Measurements from ENCODE around the gene COL7A1.
A peak's percentile ranks its signal among the peaks of the same experiment; 100 is the strongest.

COL7A1 gene

GRCh38 chr3:48634661-48635221 is 39.6 kb upstream of the COL7A1 start:
- no peaks in the 10 kb centered on the region for H3K9me3 ChIP-seq (ENCODE audit: insufficient read depth, low read length)
- TF ChIP-seq SUZ12 (IDR thresholded peaks at IDR 0.05; ENCODE audit: extremely low read depth, insufficient read depth, insufficient read length) (no peak), YY1 (IDR thresholded peaks at IDR 0.05; ENCODE audit: insufficient read depth, insufficient read length) (no peak), ZNF274 (IDR thresholded peaks at IDR 0.05; ENCODE audit: low read depth, low read length) (no peak)
- no peaks in the 10 kb centered on the region for H3K27me3 ChIP-seq (ENCODE audit: insufficient read depth, insufficient read length)
- H3K9ac ChIP-seq (ENCODE audit: insufficient read length, low read depth): peak overlapping the region; percentile 96
- peaks cover 18% of the 10 kb centered on the region for H3K4me1 ChIP-seq (ENCODE audit: insufficient read depth, insufficient read length)
- DNase-seq (ENCODE audit: low read depth, low spot score): peak; percentile 57
- H3K4me3 ChIP-seq (ENCODE audit: insufficient read length, low read depth): peak overlapping the region; percentile 94
- peaks cover 54% of the 10 kb centered on the region for H3K36me3 ChIP-seq (ENCODE audit: insufficient read depth, insufficient read length, low read length)

GRCh38 chr3:48633743-48634142 is 38.6 kb upstream of the COL7A1 start:
- H3K9me3 ChIP-seq (ENCODE audit: insufficient read depth, low read length): no peaks in the 10 kb centered on the region
- peak overlapping the region; percentile 94 for H3K4me3 ChIP-seq (ENCODE audit: insufficient read length, low read depth)
- H3K9ac ChIP-seq (ENCODE audit: insufficient read length, low read depth): peak overlapping the region; percentile 96

DNA sequence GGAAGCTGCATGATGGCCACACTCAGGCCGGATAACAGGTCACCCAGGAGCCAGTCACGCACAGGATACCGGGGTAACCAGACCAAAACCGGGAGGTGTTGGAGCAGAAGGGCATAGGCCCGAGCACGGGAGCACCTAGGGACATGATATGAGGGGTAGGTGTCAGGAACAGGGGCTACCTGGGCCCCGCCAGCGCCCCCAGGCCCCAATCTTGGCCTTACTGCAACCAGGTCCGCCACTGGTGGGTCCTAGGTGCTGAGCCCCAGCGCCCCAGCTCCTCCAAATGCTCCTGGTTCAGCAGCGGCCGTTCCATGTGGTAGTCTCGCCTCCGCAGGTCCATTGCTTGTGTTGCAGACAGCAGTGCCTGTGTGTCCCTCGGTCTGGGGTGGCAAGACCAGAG is 38.1 kb upstream of the COL7A1 start:
- Histone ChIP-seq H3K27me3 (ENCODE audit: insufficient read depth, insufficient read length) (no peaks in the 10 kb centered on the region), H3K9ac (ENCODE audit: insufficient read length, low read depth) (peak overlapping the region; percentile 2), H3K9me3 (ENCODE audit: insufficient read depth, low read length) (no peaks in the 10 kb centered on the region), H3K4me1 (ENCODE audit: insufficient read depth, insufficient read length) (peaks cover 21% of the 10 kb centered on the region), H3K4me3 (ENCODE audit: insufficient read length, low read depth) (no peak overlapping the region), H3K36me3 (ENCODE audit: insufficient read depth, insufficient read length, low read length) (peaks cover 58% of the 10 kb centered on the region)
- TF ChIP-seq YY1 (IDR thresholded peaks at IDR 0.05; ENCODE audit: insufficient read depth, insufficient read length) (no peak), SUZ12 (IDR thresholded peaks at IDR 0.05; ENCODE audit: extremely low read depth, insufficient read depth, insufficient read length) (no peak), ZNF274 (IDR thresholded peaks at IDR 0.05; ENCODE audit: low read depth, low read length) (no peak)
- DNase-seq (ENCODE audit: low read depth, low spot score): no peak

More at GRCh38 chr3:48633743-48634142, 38.6 kb upstream of the COL7A1 start:
- no peak for DNase-seq (ENCODE audit: low read depth, low spot score)
- H3K4me1 ChIP-seq (ENCODE audit: insufficient read depth, insufficient read length): peaks cover 21% of the 10 kb centered on the region
- H3K36me3 ChIP-seq (ENCODE audit: insufficient read depth, insufficient read length, low read length): peaks cover 54% of the 10 kb centered on the region
- no peaks in the 10 kb centered on the region for H3K27me3 ChIP-seq (ENCODE audit: insufficient read depth, insufficient read length)
- TF ChIP-seq YY1 (IDR thresholded peaks at IDR 0.05; ENCODE audit: insufficient read depth, insufficient read length): no peak
- TF ChIP-seq SUZ12 (IDR thresholded peaks at IDR 0.05; ENCODE audit: extremely low read depth, insufficient read depth, insufficient read length): no peak
- no peak for TF ChIP-seq ZNF274 (IDR thresholded peaks at IDR 0.05; ENCODE audit: low read depth, low read length)

DNA sequence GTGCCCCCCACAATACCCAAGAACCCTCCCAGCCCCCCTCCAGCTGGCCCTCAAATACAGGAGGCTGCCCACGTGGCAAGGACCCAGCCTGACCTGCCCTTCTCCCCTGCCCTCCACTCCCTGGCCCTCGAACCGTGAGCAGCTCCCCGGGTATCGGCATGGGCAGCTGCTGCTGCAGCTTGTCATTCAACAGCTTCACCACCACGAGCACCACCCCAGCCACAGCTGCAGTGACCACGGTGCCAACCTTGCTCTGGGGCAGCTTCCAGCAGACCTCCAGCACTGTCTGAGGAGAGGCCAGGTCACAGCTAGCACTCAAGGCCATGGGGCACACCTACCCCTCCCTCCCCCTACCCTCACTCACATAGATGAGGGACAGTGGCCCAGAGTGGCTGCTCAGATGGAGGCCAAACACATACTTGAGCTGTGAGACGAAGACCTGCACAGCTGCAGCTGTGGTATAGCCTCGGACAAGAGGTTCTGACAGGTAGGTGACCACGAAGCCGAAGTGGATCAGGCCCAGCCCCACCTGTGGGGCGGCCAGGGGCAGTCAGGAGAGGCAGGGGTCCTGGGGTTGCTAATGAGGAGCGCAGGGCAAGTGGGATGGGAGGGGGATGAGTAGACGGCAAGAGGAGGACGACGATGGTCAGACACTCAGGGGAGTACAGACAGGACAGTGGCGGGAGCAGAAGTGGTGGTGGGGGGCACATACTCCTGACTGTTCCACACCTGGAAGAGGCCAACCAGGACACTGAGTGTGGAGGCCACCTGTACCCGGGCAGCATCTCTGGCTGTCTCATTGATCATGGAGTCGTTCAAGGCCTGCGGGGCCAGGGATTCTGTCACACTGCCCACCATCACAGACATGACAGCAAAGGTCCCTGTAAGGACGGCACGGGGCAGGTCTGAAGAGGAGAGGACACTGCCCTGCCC is 36.7 kb upstream of the COL7A1 start:
- no peak for DNase-seq (ENCODE audit: low read depth, low spot score)
- Histone ChIP-seq H3K27me3 (ENCODE audit: insufficient read depth, insufficient read length) (no peaks in the 10 kb centered on the region), H3K9ac (ENCODE audit: insufficient read length, low read depth) (no peak overlapping the region), H3K4me1 (ENCODE audit: insufficient read depth, insufficient read length) (peaks cover 14% of the 10 kb centered on the region), H3K4me3 (ENCODE audit: insufficient read length, low read depth) (no peak overlapping the region), H3K9me3 (ENCODE audit: insufficient read depth, low read length) (no peaks in the 10 kb centered on the region), H3K36me3 (ENCODE audit: insufficient read depth, insufficient read length, low read length) (peaks cover 73% of the 10 kb centered on the region)
- TF ChIP-seq SUZ12 (IDR thresholded peaks at IDR 0.05; ENCODE audit: extremely low read depth, insufficient read depth, insufficient read length) (no peak), YY1 (IDR thresholded peaks at IDR 0.05; ENCODE audit: insufficient read depth, insufficient read length) (no peak), ZNF274 (IDR thresholded peaks at IDR 0.05; ENCODE audit: low read depth, low read length) (no peak)

GRCh38 chr3:48630833-48631232 is 35.7 kb upstream of the COL7A1 start:
- TF ChIP-seq SUZ12 (IDR thresholded peaks at IDR 0.05; ENCODE audit: extremely low read depth, insufficient read depth, insufficient read length): no peak
- no peak for TF ChIP-seq YY1 (IDR thresholded peaks at IDR 0.05; ENCODE audit: insufficient read depth, insufficient read length)
- TF ChIP-seq ZNF274 (IDR thresholded peaks at IDR 0.05; ENCODE audit: low read depth, low read length): no peak
- H3K36me3 ChIP-seq (ENCODE audit: insufficient read depth, insufficient read length, low read length): peaks cover 82% of the 10 kb centered on the region
- no peak for DNase-seq (ENCODE audit: low read depth, low spot score)
- H3K9me3 ChIP-seq (ENCODE audit: insufficient read depth, low read length): no peaks in the 10 kb centered on the region
- H3K4me1 ChIP-seq (ENCODE audit: insufficient read depth, insufficient read length): peaks cover 10% of the 10 kb centered on the region
- no peak overlapping the region for H3K9ac ChIP-seq (ENCODE audit: insufficient read length, low read depth)
- no peak overlapping the region for H3K4me3 ChIP-seq (ENCODE audit: insufficient read length, low read depth)
- H3K27me3 ChIP-seq (ENCODE audit: insufficient read depth, insufficient read length): no peaks in the 10 kb centered on the region

DNA sequence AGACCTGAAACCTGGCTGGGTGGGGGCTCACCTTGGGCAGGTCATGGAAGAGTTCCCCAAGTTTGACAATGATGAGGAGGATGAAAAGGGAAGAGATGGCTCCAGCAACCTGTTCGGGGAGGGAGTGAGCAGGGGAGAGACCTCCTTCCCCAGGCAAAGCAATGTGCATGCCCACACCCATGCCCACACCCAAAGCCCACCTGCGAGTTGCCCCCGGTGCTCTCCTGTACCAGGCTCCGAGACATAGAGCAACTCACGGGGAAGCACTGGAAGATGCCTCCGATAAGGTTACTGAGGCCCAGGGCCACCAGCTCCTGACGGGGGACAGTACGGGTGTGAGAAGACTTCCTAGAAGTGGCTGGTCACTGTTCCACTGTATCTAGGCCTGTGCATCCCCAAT is 35.3 kb upstream of the COL7A1 start:
- peaks cover 10% of the 10 kb centered on the region for H3K4me1 ChIP-seq (ENCODE audit: insufficient read depth, insufficient read length)
- H3K9ac ChIP-seq (ENCODE audit: insufficient read length, low read depth): no peak overlapping the region
- DNase-seq (ENCODE audit: low read depth, low spot score): no peak
- no peaks in the 10 kb centered on the region for H3K9me3 ChIP-seq (ENCODE audit: insufficient read depth, low read length)
- H3K4me3 ChIP-seq (ENCODE audit: insufficient read length, low read depth): no peak overlapping the region
- peaks cover 86% of the 10 kb centered on the region for H3K36me3 ChIP-seq (ENCODE audit: insufficient read depth, insufficient read length, low read length)
- TF ChIP-seq YY1 (IDR thresholded peaks at IDR 0.05; ENCODE audit: insufficient read depth, insufficient read length) (no peak), ZNF274 (IDR thresholded peaks at IDR 0.05; ENCODE audit: low read depth, low read length) (no peak), SUZ12 (IDR thresholded peaks at IDR 0.05; ENCODE audit: extremely low read depth, insufficient read depth, insufficient read length) (no peak)
- H3K27me3 ChIP-seq (ENCODE audit: insufficient read depth, insufficient read length): no peaks in the 10 kb centered on the region

DNA sequence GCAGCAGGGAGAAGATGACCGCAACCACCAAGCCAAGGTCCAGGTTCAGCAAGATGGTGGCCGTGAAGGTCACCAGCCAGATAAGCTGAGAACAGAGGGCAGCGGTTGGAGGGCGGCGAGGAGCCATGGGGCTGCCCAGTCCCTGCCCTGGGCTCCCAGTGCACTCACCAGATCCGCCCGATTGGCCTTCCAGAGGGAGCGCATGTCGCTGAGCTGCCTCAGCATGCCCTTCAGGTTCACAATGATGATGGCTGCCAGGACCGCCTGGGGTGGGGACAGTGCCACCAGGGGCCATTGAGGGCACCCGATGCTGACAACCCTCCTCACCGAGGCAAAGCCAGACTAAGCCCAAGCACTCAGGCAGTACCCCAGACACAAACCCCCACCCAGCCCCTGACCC is 34.8 kb upstream of the COL7A1 start:
- no peaks in the 10 kb centered on the region for H3K9me3 ChIP-seq (ENCODE audit: insufficient read depth, low read length)
- peaks cover 10% of the 10 kb centered on the region for H3K4me1 ChIP-seq (ENCODE audit: insufficient read depth, insufficient read length)
- no peak overlapping the region for H3K9ac ChIP-seq (ENCODE audit: insufficient read length, low read depth)
- TF ChIP-seq YY1 (IDR thresholded peaks at IDR 0.05; ENCODE audit: insufficient read depth, insufficient read length) (no peak), SUZ12 (IDR thresholded peaks at IDR 0.05; ENCODE audit: extremely low read depth, insufficient read depth, insufficient read length) (no peak), ZNF274 (IDR thresholded peaks at IDR 0.05; ENCODE audit: low read depth, low read length) (no peak)
- peaks cover 91% of the 10 kb centered on the region for H3K36me3 ChIP-seq (ENCODE audit: insufficient read depth, insufficient read length, low read length)
- DNase-seq (ENCODE audit: low read depth, low spot score): no peak
- H3K27me3 ChIP-seq (ENCODE audit: insufficient read depth, insufficient read length): no peaks in the 10 kb centered on the region
- no peak overlapping the region for H3K4me3 ChIP-seq (ENCODE audit: insufficient read length, low read depth)
